GM18867 (cell line): ENCODE data around the gene RAB40C.
"Not testable (repeated sequence)": the region's sequence is repeated elsewhere in the genome, so short reads cannot be mapped to it uniquely, and the experiment has no call there.

ENCODE experiments used
- ATAC-seq: cut with Tn5 transposase; IDR thresholded peaks from one replicate; pipeline ENCODE4 v1.9.1; 2021; ENCODE audit warnings: mild to moderate bottlenecking, moderate library complexity; ENCODE audit not compliant: unreplicated experiment

Gene RAB40C

GRCh38 chr16:586645-587590 is 2.9 kb upstream of the RAB40C start:
- ATAC-seq = no peak

DNA sequence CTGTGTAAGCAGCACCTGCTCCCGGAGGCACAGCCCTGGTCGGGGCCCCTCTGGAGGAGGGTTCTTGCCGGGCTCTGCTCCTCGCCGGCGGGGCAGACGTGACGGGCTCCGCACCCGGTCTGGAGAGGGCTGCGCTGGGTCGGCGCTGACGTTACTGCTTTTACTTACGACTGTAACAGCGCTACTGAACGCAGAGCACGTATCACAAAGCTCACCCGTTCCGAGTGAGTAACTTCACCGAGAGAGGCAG is 1.3 kb upstream of the RAB40C start:
- peak; percentile 5 for ATAC-seq

DNA sequence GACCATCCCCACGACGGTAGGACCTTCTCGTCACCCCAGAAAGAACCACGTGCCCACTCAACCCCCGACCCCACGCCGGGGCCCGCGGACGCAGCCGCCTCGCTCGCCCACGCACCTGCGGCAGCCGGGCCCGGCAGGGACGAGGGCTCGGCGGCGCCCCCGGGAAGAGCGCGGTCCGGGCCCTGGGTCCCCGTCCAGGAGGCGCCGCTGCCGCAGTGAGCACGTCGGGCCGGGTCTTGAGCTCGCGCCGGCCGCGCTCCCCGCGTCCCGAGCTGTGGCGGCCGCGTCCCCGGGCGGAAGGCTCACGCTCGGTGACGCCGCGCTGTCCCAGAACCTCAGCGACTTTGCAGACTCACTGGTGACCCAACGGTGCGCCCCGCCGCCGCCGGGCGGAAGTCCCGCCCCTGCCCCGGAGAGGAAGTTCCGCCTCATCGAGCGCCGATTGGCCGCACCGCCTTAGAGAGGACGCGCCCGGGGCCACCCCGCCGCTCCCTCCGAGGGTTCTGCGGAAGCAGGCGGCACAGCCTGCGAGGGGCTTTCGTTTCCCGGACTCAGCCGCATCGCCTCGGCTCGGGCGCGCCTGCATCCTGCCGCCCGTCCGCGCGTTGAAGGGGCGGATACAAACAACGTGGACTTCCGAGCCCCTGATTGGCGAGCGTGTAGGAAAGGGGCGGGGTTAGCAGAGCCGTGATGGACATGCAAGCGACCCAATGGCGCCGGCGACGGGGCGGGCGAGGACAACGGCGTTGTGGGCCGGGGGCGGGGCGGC is 793 bp upstream of the RAB40C start:
- ATAC-seq = peak; percentile 74

DNA sequence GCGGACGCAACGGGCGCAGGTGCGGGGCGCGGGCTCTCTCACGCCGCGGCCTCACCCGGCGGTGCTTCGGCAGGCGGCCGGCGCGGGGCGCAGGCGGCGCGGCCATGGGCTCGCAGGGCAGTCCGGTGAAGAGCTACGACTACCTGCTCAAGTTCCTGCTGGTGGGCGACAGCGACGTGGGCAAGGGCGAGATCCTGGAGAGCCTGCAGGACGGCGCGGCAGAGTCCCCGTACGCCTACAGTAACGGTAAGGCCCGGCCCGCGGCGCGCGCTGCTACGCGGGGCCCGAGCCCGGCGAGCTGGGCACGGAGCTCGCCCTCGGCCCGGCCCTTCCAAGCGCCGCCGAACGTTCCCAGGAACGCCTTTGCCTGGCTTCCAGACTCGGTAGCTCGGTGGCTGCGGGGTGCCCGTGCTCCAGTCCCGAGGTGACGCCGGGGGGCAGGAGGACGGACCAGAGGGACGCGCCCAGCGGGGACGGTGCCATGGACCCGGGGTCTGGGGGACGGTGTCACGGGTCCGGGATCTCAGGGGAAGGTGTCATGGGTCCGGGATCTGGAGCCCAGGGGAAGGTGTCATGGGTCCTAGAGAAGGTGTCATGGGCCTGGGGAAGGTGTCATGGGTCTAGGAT is 435 bp downstream of the RAB40C start:
- no peak for ATAC-seq

DNA sequence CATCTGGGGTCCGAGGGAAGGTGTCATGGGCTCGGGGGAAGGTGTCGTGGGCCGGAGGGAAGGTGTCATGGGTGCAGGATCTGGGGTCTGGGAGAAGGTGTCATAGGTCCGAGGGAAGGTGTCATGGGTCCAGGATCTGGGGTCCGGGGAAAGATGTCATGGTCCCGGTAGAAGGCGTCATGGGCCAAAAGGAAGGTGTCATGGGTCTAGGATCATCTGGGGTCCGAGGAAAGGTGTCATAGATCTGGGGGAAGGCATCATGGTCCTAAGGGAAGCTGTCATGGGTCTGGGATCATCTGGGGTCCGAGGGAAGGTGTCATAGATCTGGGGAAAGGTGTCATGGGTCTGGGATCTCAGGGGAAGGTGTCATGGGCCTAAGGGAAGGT is 942 bp downstream of the RAB40C start:
- no peak for ATAC-seq

DNA sequence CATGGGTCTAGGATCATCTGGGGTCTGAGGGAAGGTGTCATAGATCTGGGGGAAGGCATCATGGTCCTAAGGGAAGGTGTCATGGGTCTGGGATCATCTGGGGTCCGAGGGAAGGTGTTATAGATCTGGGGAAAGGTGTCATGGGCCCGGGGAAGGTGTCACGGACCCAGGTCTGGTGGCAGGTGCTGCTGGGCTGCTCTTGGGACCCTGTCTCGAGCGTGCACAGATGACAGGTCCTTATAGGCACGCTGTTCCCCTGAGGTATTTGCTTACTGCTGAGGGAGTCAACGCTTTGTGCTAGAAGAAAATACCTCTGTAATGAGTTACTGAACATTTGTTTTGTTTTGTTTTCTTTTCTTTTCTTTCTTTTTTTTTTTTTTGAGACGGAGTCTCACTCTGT is 1.4 kb downstream of the RAB40C start:
- no peak for ATAC-seq

DNA sequence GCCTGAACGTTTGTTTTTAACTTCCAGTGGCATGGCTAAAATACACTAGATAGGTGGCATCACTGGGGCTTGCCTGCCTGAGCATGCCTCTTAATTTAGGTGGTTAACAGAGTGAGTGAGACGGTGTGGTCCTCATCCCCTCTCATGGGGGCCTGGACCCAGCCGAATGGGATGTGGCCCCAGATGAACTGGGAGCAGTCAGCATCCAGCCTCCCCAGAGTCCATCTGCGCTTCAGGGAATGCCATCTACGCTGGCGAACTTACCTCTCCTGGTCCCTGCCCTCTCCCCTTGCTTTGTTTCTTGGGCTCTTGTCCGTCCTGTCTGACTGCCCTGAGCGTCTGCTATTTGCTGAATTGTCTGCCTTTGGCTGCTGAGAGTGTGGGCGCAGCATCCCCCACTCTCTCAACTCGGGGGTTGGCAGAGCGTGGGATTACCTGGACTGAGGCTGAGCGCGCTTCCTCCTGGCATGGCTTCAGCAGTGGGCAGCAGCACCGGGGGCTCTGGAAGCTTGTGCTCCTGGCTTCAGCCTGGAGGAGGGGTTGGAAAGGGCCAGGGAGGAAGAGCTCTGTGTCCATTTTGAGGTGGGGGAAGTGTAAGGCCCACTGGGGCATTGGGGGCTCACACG is 2.1 kb downstream of the RAB40C start:
- ATAC-seq = no peak

DNA sequence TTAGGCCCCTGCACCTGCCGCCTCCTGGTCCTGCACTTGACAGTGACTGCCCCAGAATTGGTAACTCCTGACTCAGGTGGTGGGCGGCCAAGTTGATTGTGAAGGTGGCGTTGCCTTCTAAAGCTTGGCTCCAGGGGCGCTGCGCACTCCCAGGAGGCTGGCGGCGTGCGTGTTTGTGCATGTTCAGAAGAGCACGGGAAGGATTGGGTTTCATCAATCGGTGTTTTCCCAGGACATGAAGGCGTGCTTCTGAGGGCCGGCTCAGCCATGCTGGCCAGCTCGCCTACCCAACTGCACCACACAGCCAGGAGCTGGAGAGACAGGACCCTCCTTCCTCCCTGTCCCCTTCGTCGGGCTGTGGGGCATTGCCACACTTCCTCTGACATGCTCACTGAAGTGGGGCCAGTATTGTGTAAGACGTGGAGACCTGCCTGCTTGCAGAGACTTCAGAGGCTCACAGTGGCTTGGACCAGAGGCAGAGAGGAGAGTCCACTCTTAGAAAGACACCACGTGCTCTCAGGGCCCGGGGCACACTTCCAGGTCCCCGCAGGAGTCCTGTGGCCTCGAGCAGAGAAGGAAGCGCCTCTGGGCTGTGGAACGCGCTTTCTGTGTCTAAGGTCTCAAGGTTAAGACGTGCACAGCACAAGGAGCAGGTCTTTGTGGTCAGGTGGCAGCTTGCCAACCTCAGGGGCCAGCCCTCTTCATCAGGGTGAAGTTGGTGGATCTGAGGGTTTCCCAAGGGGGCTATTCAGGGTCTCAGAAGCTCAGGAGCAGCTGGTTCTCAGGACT is 2.8 kb downstream of the RAB40C start:
- no peak for ATAC-seq

DNA sequence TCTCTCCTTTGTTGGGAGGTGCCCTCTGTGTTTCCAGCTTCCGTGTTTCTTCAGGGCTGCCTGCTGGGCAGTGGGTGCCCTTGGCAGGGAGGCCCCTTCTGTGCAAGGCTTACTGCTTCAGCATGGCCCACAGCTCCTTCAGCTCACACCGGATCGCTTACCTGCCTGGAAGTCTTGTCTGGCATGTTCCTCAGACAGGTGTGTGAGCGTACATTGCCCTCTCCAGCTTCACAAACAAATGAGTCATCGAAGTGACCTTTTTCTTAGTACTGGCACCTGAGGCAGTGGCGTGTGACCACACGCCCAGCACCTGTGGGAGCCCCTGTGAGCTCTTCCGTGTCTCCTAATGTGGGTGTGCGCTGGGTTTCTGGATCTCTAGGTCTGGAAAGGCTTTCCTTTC is 3.5 kb downstream of the RAB40C start:
- no peak for ATAC-seq

DNA sequence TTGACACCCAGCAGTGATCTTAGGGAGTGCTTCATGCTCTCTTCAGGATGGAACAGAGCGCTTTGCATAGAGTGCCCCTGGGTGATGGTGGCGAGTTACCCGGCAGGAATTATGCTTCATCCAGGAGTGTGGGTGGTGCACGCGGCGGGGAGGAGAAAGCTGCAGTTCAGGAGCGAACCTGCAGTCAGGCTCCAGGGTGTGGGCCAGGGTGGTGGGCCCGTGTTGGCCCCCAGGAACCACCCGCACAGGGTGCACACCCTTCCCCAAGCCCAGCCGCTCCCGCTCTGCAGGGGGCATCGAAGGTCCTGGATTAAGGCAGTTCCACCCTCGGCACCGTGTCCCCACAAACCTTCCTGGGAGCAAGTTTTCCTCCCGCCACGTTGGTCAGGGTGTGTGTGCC is 3.9 kb downstream of the RAB40C start:
- no peak for ATAC-seq

GRCh38 chr16:595094-595528 is 5.2 kb downstream of the RAB40C start:
- ATAC-seq = no peak

DNA sequence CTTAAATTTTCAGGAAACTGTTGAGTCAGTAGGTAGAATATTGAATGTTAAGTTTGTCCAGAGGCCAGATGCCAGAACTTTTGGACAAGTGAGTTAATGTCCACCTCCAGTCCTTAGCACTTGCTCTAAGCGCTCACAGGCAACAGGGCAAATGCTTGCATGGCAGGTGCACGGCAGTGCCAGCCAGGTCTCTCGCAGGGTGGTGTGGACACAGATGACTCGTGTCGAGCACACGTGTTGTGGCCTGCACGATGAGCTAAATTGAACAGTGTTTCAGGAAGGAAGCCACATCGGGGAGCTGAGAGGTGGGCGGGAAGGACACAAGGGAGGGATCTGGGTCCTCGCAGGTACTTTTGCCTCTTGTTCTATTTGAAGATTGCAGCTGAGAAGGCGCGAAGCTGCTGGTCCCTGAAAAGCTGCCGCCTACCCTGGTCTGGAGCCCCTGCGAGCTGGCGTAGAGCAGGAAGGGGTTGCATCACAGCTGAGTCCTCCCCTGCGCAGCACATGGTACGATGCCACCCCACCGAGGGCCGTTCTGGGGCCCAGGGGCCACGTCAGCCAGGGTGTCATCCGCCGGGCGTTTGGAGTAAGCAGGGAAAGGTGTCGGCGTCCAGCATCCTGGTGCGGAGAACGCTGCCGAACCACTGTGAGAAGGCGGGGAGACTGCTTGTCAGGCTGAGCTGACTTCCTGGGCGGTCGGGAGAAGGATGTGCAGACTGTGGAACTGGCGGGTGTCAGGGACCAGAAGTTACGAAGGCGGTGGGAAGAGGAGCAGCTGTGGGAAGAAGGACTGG is 6.3 kb downstream of the RAB40C start:
- no peak for ATAC-seq

- no peak for ATAC-seq
These were observed 6.8 kb downstream of the RAB40C start for GRCh38 chr16:596736-597060.

GRCh38 chr16:597655-598054 is 7.8 kb downstream of the RAB40C start:
- not testable (repeated sequence) for ATAC-seq

- no peak for ATAC-seq
These were observed 9.2 kb downstream of the RAB40C start for GRCh38 chr16:598823-599739.

DNA sequence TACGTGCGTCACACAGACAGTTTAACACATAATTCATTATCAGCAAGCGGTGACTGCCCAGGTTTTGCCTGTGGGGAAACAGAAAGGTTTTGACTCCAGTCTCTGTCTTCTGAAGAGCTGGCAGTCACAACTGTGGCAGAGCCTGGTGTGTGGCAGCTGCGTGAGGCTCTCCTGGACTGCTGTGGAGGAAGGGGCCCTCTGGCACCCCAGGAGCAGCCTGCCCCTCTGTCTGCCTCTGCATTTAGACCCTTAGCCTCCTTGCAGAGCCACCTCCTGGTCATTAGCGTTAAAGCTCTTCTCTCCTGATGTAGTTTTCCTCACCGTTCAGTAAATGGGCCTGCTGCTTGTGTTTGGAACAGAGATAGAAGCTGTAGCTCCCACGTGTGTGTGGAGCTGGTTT is 10.9 kb downstream of the RAB40C start:
- ATAC-seq = no peak

GRCh38 chr16:603933-604332 is 14.1 kb downstream of the RAB40C start:
- ATAC-seq = no peak

DNA sequence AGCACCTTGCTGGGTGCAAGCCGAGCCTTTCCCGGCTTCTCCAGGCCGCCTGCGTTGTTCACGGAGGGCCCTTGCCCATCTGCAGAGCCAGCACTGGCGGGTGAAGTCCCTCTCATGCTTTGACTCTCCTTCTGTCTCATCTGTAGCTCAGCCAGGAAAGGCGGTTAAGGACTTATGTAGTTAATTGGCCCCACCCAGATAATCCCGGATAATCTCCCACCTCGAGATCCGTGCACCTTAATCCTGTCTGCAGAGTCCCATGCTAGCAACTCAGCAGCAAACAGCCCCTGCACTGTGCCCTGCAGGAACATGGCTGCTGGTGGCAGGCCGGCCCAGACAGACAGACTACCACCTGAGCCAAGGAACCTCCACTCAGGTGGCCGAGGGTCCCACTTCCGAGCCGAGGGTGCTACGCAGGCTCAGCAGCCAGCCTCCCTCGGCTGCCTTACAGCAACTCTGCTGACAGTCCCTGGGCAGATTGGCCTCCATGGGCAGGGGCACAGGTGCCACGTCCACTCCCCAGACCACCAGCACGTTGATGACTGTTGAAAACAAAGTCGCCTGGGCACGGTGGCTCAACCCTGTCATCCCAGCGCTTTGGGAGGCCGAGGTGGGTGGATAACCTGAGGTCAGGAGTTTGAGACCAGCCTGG is 16.9 kb downstream of the RAB40C start:
- no peak for ATAC-seq
